D721Med (cell line): ENCODE data around the gene ATP8B3.

Source experiments
- DNase-seq: peaks from one replicate; pipeline ENCODE4 v3.0.0; 2011; ENCODE audit warnings: low spot score; ENCODE audit not compliant: insufficient read length
- FAIRE-seq: peaks from 2 replicates; lab custom pipeline; 2011; peaks lifted over from hg19 to GRCh38; lab: Jason Lieb, UNC
- TF ChIP-seq, protein P1 (sequence below): IDR thresholded peaks from 2 replicates; pipeline ENCODE4 v1.5.1; 2012; ENCODE audit warnings: mild to moderate bottlenecking, control low read depth; ENCODE audit not compliant: insufficient read depth; ENCODE audit errors: missing control alignments

Gene ATP8B3

DNA sequence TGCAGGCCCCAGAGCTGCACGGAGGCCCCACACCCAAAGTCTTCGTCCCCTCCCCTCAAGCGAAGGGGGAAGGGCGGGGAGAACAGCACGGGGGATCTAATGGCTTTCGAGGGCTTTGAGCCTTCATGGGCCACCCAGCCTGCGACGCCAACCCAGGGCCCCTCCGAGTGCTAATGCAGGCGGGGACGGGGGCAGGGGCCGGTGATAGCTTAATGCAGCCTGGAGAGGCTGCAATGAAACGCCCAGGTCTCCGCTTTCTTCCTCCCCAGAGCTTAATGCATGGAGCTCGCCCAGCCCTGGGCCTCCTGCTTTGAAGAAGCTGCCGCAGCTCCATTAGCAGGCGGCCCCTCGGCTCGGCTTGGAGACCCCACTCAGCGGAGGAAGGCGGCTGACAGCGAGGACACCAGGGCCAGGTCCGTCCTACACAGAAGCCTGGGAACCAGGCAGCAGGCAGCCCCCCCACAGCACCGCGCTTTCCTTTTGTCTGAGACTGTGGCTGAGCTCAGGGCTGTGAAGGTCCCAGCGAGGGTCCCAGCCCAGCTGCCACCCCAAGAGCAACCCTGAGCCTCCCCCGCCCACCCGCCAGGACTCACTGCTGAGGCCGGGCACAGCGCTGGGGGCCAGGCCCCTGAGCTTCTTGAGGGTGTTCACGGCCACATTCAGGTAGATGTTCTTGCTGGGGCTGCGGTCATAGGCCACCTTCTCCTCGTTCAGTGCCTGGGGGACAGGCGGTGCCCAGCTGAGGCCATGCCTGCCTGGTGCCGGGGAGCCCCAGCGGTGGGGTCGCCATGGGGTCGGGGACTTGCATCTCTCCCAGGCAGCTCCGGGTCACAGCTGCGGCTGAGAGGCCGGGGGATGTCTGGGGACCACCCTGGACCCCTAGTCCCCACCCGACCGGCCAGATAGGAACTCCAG, 7.5 kb upstream of the ATP8B3 start:
- TF ChIP-seq, protein P1, sequence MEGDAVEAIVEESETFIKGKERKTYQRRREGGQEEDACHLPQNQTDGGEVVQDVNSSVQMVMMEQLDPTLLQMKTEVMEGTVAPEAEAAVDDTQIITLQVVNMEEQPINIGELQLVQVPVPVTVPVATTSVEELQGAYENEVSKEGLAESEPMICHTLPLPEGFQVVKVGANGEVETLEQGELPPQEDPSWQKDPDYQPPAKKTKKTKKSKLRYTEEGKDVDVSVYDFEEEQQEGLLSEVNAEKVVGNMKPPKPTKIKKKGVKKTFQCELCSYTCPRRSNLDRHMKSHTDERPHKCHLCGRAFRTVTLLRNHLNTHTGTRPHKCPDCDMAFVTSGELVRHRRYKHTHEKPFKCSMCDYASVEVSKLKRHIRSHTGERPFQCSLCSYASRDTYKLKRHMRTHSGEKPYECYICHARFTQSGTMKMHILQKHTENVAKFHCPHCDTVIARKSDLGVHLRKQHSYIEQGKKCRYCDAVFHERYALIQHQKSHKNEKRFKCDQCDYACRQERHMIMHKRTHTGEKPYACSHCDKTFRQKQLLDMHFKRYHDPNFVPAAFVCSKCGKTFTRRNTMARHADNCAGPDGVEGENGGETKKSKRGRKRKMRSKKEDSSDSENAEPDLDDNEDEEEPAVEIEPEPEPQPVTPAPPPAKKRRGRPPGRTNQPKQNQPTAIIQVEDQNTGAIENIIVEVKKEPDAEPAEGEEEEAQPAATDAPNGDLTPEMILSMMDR, result no peak
- no peak for FAIRE-seq

DNA sequence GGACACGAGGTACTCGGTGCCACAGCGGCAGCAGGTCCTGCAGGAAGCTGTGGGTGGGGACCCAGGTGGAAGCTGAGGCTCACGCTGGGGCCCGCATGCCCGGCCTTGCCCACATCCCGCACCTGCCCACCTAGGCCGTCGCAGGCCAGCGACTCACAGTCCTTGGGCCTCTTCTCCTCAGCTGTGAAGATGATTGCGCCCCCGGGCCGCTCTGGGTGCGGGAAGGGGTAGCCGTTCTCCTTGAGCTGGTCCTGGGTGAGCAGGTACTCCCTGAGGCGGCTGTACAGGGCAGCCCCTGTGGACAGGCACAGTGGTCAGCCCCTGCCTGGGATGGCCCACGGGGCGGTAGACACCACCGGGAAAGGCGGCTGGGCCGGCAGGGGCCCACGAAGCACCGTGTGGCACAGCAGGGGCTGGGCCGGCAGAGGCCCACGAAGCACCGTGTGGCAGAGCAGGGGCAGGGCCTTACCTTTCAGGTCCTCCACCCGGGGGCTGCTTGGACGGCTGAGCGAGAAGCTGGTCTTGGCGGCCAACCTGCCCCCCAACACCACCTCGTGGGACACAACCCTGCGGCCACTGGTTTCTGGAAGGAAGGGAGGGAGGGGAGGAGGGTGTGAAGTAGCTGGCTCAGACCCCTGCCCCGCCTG, 6.6 kb upstream of the ATP8B3 start:
- DNase-seq (no peak), FAIRE-seq (no peak)
- TF ChIP-seq, protein P1, result no peak

More for the DNA sequence above, 7.5 kb upstream of the ATP8B3 start:
- DNase-seq, result no peak

DNA sequence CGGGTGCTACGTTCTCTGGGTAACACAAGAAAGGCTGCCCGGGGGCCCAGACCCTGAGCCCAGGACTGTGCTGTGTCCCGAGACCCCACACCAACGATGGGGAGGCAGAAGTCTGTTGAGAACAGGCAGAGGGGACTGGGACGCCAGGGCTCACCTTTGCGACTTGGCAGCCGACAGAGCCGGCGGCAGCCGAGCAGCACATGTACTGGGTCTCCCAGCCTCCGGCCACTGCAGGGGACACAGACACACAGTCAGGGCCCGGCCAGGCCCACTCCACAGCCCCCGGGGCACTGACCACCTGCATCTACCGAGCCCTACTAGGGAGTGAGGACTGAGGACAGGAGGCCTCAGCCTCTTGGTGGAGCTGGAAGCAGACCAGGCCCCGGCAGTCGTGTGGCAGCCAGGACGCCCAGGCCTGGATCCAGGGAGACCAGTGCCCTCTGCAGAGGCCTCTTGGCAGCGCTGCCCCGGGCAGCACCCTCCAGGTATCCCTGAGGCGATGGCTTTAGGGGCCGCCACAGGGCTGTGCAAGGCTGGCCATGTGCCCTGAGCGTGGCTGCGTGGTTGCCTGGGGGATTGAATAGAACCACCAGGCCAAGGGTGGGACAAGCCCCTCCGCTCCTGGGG, 5.6 kb upstream of the ATP8B3 start:
- DNase-seq (no peak), FAIRE-seq (no peak)
- TF ChIP-seq, protein P1, result no peak

DNA sequence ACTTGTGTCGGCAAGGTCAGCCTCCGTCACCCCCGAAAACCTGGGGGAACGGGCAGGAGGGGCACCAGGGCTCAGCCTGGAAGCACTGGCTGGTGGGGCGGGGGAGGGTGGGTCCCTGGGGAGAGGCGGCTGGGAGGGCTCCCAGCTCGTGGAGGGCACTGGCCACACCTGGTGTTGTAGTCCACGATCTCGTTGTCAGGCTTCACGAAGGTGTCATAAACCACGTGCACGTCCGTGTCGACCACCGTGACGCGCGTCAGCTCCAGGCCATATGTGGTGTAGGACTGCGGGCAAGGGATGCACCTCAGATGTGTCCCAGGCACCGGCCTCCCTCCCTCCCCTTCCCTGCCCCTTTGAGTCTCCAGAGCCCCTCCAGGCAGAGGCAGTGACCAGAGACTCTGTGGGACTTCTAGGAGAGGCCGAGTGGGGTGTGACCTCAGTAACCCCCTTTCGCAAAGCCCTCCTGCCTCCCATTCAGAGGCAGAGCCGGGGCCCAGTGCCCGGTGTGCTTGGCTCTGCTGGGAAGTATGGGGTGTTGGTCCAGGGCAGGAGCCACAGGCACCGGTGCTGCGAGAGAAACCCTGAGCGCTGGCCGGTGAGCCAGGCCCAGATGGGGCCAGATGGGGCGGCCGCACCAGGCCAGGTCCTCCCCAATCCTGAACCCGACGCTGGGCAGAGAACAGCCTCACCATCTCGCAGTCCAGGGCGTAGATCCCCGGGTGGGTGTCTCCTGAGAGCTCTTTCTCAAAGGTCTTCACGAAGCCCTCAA, 4.6 kb upstream of the ATP8B3 start:
- DNase-seq (no peak), FAIRE-seq (no peak)
- TF ChIP-seq, protein P1, result no peak

DNA sequence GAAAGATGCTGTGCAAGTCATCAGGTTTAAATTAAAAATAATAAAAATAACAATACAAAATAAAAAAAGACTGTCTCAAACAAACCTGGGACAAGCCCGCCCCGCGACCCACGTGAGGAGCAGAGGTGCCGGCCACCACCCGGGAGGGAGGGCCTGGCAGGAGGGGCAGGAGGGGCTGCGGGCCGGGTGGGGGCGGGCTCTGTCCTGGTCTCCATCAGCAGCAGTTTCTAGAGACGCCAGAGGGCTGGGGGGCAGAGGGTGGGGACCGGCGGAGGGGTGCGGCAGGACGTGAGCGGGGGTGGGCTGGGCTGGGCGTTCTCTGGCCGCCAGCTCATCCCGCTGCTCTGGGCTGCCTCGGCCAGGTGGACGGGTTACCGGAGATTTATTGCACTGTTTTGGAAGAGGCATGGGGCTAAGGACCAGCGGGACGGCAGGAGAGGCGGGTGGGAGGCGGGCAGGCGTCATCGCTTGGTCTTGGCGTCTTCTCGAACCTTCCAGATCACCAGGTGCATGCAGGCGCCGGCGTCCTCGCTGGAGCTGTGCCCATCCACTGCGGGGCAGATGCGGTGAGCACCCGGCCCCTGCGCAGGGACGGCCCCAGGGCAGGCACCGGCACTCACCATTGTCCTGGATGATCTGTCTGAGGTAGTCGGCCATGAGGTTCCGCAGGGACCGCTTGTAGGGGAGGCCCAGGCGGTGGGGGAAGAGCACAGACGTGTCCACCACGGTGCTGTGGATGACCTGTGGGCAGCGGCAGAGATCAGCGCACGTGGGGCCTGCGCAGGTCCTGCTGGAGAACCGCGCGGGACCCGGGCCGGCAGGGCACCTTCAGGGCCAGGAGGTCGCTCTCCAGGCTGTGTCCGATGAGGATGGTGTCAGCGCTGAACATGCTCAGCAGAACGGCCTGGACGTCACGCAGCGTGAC, 3.8 kb upstream of the ATP8B3 start:
- FAIRE-seq (no peak), DNase-seq (no peak)
- TF ChIP-seq, protein P1, result no peak
